Daoy (cell line): ENCODE measurements around the gene ABCA1. TPM values are rescaled to one million over a fixed set of nuclear protein-coding genes. Genes with fewer than 3 reads are reported as not detected.
"Not testable (repeated sequence)": the region's sequence is repeated elsewhere in the genome, so short reads cannot be mapped to it uniquely, and the experiment has no call there.

Experiments
- DNase-seq: peaks from one replicate; pipeline ENCODE4 v3.0.0-alpha.2; 2015; ENCODE audit warnings: low read depth
- total RNA-seq: library from RNA; depleted of rRNA; stranded (reverse); fragments of >200 nt; shearing (Covaris generic); gene quantifications from 2 replicates; pipeline ENCODE4 v1.2.3, GENCODE V29; 2014; rRNA removed

Gene ABCA1, protein sequence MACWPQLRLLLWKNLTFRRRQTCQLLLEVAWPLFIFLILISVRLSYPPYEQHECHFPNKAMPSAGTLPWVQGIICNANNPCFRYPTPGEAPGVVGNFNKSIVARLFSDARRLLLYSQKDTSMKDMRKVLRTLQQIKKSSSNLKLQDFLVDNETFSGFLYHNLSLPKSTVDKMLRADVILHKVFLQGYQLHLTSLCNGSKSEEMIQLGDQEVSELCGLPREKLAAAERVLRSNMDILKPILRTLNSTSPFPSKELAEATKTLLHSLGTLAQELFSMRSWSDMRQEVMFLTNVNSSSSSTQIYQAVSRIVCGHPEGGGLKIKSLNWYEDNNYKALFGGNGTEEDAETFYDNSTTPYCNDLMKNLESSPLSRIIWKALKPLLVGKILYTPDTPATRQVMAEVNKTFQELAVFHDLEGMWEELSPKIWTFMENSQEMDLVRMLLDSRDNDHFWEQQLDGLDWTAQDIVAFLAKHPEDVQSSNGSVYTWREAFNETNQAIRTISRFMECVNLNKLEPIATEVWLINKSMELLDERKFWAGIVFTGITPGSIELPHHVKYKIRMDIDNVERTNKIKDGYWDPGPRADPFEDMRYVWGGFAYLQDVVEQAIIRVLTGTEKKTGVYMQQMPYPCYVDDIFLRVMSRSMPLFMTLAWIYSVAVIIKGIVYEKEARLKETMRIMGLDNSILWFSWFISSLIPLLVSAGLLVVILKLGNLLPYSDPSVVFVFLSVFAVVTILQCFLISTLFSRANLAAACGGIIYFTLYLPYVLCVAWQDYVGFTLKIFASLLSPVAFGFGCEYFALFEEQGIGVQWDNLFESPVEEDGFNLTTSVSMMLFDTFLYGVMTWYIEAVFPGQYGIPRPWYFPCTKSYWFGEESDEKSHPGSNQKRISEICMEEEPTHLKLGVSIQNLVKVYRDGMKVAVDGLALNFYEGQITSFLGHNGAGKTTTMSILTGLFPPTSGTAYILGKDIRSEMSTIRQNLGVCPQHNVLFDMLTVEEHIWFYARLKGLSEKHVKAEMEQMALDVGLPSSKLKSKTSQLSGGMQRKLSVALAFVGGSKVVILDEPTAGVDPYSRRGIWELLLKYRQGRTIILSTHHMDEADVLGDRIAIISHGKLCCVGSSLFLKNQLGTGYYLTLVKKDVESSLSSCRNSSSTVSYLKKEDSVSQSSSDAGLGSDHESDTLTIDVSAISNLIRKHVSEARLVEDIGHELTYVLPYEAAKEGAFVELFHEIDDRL (N-terminal part only)
- total RNA-seq, result 0.74 and 0.83 TPM in 2 replicates

DNA sequence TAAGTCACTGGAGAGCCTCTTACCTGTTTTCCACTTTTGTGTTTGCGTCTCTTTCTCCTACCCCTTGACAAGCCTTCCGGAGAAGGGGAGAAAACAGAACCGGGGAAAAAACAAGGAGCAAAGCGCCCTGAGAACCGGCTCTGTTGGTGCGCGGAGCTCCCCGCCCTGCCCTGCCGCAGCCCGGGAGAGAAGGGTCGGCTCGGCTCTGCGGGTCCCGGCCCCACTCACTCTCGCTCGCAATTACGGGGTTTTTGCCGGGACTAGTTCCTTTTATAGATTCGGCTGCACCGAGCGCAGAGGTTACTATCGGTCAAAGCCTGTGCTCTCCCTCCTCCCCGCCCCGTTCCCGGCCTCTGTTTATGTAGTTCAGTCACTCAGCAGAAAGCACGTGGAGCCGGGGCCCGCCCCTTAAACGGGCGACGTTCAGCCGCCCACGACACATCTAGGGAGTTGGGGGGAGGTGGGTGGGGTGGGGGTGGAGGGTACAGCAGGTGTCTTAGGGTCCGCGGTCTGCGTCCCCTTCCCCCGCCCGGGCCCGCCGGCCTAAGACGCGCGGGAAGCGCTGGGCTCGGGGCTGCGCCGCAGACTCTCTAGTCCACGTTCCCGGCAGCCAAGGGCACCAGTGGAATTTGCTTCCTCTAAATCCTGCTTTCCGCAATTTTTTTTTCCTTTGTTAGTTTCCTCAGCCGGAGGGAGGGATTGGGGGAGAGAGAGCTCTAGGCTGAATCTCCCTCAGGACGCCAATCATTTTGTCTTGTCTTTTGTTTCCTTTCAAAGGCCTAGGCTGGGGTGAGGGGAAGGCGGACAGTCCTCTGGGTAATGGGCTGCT, at the start of gene ABCA1:
ABCA1 (minus strand) TSS at position 244 of the 829 bp plus-strand sequence. CDS start 24,476 bp downstream, outside the sequence.
- peak; percentile 76 for DNase-seq

DNA sequence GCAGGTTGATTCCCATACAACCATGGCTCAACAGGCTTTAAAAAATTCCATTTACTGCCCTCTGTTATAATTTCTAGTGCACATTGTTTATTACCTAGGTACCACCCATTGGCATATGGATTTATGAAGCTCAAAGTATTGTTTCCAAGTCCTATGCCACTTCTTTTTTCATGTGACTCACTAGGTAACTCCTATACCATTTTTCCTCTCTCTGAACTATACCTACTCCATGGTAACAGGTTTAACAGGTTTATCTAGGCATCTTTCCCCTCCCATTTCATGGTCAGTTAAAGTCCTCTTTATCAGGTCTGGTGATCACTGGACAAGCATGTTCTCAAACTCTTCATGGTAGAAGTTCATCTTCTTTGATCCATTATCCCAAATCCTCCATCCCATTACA, 49.6 kb upstream of the ABCA1 start:
- DNase-seq, result no peak

DNA sequence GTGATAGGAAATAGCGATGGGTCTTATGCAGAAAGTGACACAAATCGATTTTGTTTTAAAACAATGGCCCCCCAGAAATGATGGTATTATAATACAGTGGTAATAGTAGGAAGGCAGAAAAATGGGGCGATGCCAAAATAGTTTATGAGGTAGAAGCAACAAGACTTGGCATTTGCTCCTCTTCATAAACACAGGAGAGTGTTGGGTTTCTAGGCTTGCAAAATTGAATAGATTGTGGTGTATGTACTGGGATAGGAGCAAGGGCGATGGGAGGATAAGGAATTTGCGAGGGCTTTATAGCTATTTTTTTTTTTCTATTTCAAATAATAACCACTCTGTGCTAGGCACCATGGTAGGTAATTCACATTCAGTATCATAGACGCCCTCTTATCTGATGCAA, 49.2 kb upstream of the ABCA1 start:
- no peak for DNase-seq

DNA sequence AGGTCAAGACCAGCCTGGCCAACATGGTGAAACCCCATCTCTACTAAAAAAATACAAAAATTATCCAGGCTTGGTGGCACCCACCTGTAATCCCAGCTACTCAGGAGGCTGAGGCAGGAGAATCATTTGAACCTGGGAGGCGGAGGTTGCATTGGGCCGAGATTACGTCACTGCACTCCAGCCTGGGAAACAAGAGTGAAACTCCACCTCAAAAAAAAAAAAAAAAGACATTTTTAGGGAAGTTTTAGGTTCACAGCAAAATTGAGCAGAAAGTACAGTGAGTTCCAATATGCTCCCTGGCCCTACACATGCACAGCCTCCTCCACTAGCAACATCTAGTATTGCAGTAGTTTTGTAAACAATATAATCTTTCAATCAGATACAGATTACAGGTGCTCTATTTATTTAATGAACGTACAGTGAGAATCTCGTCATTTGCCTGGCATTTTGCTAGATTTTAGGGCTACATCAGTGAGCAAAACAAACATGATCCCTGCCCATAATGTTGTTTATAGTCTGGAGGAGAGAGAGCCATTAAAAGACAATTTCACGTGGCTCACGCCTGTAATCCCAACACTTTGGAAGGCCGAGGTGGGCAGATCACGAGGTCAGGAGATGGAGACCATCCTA, 48.1 kb upstream of the ABCA1 start:
- not testable (repeated sequence) for DNase-seq

DNA sequence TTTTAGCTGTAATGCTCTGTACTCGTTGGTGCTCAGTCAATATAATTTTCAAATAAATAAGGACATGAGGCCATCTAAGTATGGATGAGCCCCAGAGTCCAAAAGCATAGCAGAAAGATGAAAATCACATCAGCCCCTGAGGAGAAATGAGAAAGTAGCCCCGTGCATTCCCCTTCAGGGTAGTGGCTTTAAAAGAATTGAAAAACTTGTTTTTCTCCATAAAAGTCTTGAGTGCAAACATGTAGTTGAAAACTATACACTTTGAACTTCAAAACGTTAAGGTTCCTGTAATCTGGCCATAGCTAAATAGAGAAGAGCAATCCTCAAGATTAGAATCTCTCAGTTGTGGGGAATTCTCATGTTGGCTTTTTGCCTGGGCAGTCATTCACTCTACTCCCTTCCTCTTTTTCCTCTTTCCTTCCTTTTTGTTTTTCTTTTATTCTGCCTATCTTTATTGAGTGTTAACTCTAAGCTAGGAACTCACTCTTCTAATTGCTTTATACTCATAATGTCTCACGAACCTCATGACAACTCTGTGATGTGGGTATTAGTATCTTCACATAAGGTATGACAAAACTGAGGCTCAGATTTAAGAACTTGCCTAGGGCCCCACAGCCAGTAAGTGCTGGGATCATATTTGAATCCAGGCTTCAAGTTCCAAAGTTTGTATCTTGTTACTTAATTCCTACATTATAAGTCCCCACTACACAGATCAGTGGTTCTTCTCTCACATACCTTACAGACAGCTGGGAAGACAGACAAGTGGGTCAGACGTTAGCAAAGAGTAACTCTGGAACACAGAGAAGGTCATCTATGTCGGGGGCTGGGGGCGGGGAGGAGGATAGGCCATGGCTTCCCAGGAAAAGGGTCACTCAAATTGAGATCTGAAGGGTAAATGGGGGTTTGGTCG, 46.4 kb upstream of the ABCA1 start:
- no peak for DNase-seq

DNA sequence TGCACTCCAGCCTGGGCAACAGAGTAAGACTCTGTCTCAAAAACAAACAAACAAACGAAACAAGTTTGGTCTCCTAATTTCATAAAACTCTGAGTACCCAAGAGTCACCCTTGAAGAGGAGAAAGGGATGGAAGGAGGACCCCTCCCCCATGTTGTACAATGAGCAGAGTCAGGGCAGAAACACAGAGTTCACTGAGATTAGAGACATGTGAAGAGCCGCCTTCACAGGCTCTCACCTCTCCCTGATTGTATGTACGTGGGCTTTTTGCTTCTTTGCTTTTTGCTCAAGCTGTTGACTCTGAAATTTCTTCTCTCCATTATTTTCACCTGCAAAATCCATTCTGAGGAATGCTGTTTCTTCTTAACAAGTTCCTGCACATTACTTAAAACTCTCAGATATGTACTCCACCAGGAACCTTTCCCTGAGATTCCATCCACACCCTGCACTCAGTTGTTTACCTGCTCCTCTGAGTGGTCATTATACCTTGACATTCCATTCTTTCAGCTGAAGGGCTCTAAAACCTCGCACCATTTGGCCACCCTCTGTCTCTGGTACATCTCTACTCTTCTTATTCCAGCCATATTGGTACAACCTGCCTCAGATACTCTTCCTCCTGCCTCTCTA, 44.4 kb upstream of the ABCA1 start:
- no peak for DNase-seq

DNA sequence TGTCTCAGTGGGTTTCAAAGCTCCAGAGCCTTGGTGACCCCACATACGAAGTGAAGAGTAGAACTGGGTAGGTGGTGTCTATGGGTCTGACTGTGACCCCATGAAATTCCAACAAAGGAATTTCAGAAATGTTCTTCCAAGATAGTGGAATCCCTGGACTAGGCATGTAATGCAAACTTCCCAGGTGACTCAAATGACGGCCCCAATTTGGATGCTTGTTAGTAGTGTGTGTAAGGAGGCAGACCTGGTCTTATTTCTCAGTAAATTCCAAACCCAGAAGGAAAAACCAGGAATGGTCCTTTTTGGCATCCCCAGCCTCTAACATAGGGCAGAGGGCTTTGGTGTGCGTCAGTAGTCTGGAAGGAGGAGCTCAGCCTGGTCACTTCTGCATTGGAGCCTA, 43.6 kb upstream of the ABCA1 start:
- no peak for DNase-seq

DNA sequence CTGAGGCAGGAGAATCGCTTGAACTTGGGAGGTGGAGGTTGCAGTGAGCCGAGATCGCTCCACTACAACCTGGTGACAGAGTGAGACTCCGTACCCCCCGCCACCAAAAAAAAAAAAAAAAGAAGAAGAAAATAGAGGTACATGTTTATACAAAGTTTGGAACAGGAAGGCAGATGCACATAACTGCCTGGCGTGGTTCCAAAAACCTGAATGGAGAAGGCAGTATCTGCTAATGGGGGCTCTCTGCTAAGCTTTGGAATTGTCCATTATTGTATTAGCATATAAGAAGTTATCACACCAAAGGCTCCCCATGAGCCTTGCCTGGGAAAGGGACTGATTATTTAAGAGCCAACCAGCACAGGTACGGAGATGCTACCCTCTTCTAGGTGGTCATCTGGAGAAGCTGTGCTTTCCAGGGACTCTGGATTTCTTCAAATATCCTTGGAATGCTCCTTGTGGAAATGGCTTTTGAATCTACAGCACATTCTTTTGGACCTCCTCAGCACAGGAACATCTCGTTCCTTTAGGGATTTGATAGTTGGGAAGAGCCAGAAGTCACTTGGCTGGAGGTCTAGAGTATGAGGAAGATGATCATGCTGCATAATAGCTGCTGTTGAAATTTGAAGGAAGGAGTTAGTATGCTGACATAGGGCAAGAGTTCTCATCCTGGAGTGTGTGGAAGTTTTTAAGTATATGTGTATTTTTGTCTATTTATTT, 42.5 kb upstream of the ABCA1 start:
- DNase-seq, result no peak

DNA sequence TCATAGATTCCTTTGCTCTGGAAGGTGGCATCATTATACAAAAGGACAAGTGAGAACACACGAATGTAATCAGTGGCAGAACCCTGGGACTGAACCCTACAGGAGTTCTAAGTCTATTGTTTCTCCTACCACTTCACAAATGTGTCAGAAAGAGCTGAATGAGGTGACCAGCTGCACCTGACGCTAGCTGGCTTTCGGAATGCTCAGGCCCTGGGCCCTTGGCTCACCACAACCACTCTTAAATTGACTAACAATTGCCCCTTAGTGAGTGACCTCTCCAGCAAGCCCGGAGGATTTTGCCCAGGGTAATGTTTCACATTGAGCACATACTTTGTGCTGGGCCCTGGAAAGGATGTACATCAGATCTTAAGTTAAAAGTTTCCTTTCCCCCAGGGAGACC, 41.2 kb upstream of the ABCA1 start:
- DNase-seq, result no peak

DNA sequence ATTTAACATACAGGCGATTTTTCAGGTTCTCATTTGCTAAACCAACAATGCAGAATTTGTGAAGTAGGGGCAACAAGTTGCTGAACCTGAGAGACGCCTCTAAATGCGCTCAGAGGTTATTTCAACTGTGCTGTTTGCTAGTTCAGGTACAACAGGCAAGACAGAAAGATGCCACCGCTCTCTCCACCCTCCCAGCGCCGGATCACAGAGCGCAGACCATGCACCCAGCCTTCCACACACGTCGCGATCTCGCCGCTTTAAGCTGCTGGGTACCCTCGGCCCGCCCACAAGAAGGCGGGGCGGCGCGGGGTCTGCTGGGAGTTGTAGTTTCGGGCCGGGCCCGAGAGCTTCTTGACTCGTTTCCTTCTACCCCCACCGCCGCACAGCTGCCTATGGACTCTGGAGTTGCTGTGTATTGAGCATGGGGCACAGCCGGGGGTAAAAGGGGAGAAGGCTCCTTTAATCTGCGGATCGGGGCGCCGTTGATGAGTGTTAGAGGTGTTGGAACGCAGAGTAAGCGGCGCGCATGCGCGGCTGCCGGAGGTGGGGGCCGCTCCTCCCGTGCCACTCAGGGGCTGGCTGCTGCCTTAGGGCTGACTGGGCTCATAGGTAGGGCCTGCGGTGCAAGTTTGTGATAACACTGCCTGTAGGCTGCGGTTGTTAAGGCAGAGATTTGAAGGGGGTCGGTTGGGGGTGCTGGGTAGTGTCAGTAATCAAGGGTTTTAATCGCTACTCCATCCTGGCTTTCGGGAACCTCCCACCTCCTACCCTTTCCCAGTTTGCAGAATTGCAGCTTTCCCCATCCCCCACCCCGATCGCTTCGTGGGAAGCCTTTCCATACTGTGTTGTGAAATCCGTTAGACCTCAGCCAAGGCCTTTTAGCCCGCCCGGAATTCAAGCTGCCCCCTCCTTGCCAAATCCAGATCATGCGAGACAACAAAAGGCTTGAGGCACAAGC, 40.3 kb upstream of the ABCA1 start:
- DNase-seq, result peak; percentile 89

DNA sequence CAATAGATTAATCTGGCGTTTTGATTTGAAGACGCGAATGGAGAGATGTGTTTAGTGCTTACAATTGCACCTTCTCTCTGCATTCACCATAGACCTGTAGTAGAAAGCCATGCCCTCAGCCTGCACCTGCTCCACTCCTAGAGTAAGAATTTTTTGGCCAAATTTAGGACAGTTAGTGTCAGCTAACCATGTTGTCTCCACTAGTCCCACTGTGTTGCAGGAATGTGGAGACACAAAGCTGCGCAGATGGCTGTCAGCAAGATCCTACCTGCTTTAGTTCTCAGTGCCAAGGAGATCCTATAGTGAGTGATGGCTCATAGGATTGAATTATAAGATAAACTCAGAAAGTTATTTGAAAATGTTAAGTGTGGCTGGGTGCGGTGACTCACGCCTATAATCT, 35.1 kb upstream of the ABCA1 start:
- DNase-seq, result no peak

DNA sequence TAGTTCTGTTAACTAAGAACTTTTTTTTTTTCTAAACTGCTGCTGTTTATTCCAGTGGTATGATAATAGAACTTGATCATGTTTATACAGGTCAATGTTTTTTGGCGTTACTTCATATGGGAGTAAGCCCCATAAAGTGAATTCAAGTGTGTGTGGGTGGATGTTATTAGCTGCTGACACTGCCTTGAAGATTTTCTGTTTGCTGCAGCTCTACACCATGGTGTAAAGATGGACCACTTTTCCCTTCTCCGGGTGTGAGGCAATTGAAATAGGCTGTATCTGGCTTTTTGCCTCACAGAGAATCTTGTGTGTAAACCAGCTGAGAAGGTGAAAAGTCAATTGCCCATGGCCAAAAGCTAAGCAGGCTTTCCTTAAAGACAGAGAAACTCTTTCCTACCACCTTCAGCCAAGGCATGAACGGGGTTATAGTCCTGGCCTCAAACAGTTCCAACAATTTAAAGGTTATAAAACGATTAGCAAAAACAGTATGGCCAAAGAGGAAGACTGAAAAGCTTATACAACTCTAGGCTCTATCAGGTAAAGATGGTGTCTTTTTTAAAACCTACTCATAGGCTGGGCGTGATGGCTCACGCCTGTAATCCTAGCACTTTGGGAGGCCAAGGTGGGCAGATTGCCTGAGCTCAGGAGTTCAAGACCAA, 33.9 kb upstream of the ABCA1 start:
- no peak for DNase-seq

DNA sequence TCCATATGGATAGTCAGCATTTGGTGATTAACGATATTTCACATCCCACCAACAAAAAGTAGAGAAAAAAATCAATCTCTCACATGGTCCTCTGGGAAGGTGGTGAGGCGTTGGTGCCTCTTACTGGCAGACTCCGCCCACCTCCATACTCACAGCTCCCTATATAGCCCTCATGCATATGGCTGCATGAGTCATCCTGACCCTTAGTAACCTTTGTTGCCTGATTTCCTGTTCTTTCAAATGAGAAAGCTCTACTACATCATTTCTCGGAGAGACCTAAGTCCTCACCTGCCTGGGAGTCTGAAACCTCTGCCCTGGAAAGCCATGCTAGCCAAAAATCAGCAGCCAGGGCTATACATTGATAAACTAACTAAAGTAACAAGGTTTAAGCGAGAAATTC, 33.3 kb upstream of the ABCA1 start:
- peak; percentile 91 for DNase-seq

DNA sequence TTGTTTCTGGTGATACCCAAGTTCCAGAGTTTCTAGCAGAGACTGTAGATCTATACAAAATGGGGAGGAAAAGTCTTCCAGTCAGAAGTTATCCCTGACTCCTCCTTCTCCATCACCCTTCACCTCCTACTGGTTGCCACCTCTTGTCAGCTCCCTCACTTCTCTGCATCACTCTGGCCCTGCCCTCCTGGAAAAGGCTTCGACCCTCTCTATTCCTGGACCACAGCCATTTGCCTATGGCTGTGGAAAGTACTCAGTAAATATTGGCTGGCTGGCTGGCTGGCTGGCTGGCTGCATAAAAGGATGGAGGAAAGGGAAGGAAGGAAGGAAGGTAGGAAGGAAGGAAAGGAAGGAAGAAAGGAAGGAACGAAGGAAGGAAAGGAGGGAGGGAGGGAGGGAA, 32.7 kb upstream of the ABCA1 start:
- DNase-seq, result peak; percentile 19

DNA sequence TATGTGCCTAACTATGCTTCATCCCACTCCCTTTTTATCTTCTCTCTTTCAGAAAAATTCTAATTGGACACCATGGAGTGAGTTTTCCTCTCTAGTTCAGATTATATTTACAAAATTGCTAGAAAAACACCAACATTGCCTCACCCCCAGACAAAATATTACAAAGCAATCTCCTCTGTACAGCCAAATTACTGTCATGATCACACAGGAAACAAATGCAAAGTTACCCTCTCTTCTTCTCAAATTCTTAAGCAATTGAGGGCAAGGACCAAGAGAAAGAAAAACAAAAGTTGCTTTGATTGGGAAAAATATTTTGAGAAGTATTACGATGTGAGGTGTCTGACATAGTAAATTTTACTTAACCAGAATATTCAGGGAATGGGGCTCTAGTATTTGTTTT, 30.8 kb upstream of the ABCA1 start:
- DNase-seq, result no peak

DNA sequence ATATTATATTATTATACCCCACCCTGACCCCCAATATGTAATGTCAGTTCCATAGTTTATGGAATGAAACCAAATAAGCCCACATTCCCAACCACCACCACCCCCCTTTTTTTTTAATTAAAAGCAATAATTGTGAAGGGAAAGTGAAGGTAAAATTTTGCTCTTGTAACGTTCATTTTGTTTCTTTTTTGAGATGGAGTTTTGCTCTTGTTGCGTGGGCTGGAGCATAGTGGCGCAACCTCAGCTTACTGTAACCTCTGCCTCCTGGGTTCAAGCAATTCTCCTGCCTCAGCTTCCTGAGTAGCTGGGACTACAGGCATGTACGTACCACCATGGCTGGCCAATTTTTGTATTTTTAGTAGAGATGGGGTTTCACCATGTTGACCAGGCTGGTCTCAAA, 30.1 kb upstream of the ABCA1 start:
- not testable (repeated sequence) for DNase-seq

DNA sequence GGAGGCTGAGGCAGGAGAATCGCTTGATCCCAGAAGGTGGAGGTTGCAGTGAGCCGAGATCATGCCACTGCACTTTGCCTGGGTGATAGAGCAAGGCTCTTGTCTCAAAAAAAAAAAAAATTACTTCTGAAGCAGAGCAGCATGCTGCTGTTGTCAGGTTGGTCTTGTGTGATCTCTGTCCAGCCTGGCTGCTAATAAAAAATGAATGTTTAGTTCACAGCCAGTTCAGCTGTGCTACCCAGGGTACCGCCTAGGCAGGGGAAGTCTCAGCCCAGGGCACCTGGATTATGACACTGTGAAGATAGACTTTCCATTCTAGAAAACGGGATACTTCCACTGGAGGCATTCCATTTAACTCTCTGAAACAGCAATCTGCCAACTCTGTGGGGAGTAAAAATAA, 23.5 kb upstream of the ABCA1 start:
- DNase-seq, result no peak
